GM18505 (cell line): ENCODE data around the gene PLCH1.

Experiments
- ATAC-seq: cut with Tn5 transposase; IDR thresholded peaks from one replicate; pipeline ENCODE4 v1.9.1; 2021; ENCODE audit not compliant: unreplicated experiment
- POLR2A ChIP-seq: IDR thresholded peaks from 4 replicates; pipeline ENCODE4 v1.6.1; 2011; ENCODE audit warnings: borderline replicate concordance; ENCODE audit not compliant: insufficient read depth, insufficient read length; ENCODE audit errors: extremely low read depth

The PLCH1 gene

DNA sequence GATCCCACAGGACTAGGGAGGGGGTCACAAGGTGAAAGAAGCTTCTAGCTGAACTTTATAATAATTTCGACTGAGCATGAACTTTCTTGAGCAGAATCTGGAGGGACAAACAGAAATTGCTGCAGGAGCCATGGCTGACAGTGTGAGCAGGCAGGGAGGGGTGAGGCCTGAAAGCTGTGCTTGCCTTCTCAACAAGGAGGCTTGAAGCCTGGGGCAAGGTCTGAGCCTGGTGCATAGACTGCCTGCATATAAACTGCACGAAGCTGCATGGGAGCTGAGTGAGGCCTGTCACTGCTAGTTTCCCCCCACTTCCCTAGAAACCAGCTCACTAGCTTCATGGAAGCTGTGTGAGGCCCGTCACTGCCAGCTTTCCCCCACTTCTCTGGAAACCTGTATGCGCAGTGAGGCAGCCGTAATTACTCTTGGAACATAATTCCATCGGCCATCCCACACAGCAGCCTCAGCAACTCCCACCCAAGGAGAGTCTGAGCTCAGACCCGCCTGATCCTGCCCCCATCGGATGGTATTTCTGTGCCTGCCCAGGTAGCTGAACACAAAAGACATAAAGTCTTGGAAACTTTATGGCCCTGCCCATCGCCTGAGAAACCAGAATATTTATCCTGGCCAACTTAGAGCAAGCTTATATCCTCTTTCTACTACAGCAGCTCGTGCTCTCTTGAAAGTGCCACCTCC is 136.5 kb downstream of the PLCH1 start:
- no peak for TF ChIP-seq POLR2A
- no peak for ATAC-seq

- ATAC-seq: no peak
- no peak for TF ChIP-seq POLR2A
Measured at GRCh38 chr3:155607761-155608160, 137.1 kb downstream of the PLCH1 start.

- TF ChIP-seq POLR2A: no peak
- no peak for ATAC-seq
Measured at GRCh38 chr3:155605571-155605970, 139.3 kb downstream of the PLCH1 start.

- ATAC-seq: no peak
- no peak for TF ChIP-seq POLR2A
Measured at GRCh38 chr3:155604967-155605366, 139.9 kb downstream of the PLCH1 start.

GRCh38 chr3:155604126-155604525 is 140.7 kb downstream of the PLCH1 start:
- TF ChIP-seq POLR2A: no peak
- ATAC-seq: no peak

DNA sequence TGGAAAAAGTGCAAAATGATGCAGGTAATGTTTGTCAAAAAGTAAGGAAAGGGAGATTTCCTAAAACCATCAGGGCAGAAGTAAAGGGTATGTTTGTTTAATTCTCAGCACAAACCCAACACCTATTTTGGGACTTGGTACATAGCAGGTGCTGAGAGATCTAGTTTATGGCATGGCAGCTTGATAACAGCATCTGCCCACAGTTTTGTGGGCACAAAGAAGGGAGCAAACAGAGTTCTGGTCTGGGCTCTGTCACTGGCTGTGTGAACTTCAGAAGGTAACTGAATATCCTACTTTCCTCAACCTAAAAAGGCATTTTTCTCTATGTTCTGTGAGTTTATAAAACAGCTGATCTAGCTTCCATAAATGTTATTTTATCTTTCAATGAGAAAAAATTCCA is 141.6 kb downstream of the PLCH1 start:
- TF ChIP-seq POLR2A: no peak
- ATAC-seq: no peak

GRCh38 chr3:155602307-155602706 is 142.6 kb downstream of the PLCH1 start:
- ATAC-seq: no peak
- TF ChIP-seq POLR2A: no peak

DNA sequence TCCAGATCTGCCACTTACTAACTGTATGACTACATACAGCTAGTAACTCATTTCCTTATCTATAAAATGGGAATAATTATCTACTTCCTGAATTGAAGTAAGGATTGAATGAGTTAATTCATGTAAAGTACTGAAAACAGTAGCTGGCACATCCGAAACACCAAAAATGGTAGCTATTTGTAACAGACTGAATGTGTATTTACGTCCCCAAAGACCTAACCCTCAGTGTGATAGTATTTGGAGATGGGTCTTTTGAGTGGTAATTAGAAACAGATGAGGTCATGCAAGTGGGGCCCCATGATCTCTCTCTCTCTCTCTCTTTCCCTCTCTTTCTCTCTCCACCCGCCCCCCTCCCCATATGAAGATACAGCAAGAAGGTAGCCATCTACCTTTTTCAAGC is 146.2 kb downstream of the PLCH1 start:
- ATAC-seq: no peak
- TF ChIP-seq POLR2A: no peak

DNA sequence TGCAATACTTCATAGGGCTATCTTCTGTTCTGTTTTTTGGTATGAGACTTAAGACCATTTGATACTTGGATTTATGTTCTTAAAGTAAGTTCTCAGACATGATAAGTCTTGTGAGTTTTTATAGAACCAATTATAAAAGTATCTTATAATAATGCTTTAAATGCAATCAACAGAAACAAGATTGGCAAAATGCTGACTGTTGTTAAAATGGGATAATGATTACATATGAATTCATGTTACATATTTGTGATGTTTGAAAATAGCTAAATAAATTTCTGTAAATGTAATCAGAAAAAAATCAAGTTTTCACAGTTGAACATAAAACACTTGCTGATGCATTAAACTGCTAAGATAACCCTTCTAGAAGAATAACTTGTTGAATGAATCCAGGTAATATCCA is 148.3 kb downstream of the PLCH1 start:
- ATAC-seq: no peak
- TF ChIP-seq POLR2A: no peak

DNA sequence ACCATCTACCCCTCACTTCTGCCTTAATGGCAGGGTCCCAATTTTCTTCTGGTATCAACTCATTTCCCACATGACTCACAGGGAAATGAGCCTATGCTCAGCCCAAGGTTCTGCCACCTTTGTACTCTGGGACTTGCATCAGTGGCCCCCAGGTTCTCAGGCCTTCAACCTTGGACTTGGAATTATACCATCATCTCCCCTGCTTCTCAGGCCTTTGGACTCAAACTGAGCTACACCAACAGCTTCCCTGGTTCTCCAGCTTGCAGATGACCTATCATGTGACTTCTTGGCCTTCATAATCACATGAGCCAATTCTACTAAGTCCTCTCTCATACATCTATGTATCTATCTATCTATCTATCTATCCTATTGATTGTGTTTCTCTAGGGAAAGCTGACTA is 149.5 kb downstream of the PLCH1 start:
- no peak for ATAC-seq
- TF ChIP-seq POLR2A: no peak

DNA sequence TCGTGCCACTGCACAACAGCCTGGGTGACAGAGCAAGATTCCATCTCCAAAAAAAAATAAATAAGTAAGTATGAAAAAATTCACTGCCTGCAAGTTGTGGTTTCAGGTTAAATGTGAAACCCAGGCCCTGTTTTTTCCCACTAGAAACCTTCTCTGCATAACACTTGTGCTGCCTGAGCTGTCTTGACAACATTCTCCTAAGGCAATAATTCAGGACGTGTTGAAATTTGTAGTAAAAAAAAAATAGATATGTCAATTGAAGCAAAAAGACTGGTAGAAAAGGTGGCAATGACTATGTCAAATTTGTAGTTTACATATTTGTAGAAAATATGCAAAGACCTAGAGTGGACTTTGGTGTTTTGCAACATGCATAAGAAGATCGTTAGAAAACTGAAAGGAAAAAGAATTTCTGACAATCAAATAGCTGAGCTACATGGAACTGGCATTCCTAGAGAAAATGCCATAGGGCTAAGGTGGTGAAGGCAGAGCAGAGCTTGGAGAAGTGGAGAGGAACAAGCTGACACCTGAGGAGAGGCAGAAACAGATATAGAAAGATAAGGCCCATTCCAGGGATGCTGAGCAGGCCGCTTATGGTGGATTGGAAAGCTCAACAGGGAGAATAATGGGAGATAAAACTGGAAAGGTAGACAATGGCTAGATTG is 150.2 kb downstream of the PLCH1 start:
- no peak for TF ChIP-seq POLR2A
- no peak for ATAC-seq

DNA sequence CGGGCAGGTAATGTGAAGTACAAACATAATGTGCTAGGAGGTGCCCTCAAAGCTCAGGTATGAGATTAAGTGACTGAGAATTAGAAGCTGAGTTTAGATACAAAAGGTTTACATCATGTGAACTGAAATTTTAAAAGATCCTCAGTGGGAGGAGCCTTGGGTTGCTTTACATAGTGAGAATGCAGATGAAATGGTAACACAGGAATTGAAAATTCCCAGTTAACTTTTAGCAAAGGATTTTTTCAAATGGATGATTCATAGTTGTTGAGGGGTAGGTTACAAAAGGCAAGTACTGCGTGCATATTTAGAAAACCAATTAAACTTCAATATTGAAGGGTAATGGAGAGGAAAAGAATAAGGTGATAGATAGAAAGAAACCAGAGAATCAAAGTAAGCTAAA is 157.3 kb downstream of the PLCH1 start:
- TF ChIP-seq POLR2A: no peak
- no peak for ATAC-seq

DNA sequence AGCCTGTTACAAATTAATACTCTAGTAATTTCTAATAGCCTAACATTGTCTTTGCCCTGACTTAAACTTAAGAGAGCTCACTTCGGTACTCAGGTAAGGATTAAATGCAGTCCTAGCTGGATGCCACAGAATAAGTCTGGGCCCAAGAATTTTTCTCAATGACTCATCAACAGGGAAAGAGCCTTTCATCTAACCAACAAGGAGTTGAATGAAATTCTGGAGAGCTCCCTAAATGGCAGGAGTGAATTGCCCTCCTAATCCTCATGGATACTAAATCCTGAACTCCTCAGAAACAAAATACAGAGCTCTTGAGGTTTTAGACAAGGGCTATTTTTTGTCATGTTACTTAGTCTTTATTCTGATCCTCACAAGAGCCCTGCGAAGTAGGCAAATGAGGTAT is 159.5 kb downstream of the PLCH1 start:
- ATAC-seq: no peak
- no peak for TF ChIP-seq POLR2A

- no peak for ATAC-seq
- no peak for TF ChIP-seq POLR2A
Measured at GRCh38 chr3:155581579-155581978, 163.3 kb downstream of the PLCH1 start.
